ENCODE data around the gene HELZ. TPM values are rescaled to one million over a fixed set of nuclear protein-coding genes. Genes with fewer than 3 reads are reported as not detected.

The HELZ gene
- total and polyA plus RNA-seq, 2 of the 8 experiments (the other 6 are each of a cell fraction or from before 2014, with no cell fraction given): 10.0 to 48.7 TPM

- no peak overlapping the region for H2BK12ac ChIP-seq (ENCODE audit: low read depth, low read length)
- H2BK5ac ChIP-seq (ENCODE audit: low read depth, low read length): no peak overlapping the region
- H2BK15ac ChIP-seq (ENCODE audit: low read length): no peak overlapping the region
- H3K23me2 ChIP-seq (ENCODE audit: low read depth, low read length): peaks cover 2% of the 10 kb centered on the region; the same call in 1 of the 2 replicates
- no peak overlapping the region for H3K56ac ChIP-seq (replicated peaks; ENCODE audit: insufficient read length, low read depth, low read length)
- ChIA-PET POLR2A (ENCODE audit: partially characterized antibody) (no interaction called here), CTCF (ENCODE audit: partially characterized antibody) (interaction anchor here (0.6 to 1.3 kb wide), 3 partner anchors 36 to 533 kb away, joined by 3 to 4 read pairs (median 3); no protein-coding TSS in a partner anchor)
- no peak overlapping the region for H3K27ac ChIP-seq (ENCODE audit: low read depth, low read length)
- H2BK20ac ChIP-seq (ENCODE audit: low read length): no peak overlapping the region
- H3K18ac ChIP-seq (ENCODE audit: extremely low read depth, low read length): no peak overlapping the region
- no peak overlapping the region for H2AFZ ChIP-seq (ENCODE audit: low read length)
- H4K91ac ChIP-seq (replicated peaks; ENCODE audit: insufficient read length, low read length): no peak overlapping the region
- H3K79me1 ChIP-seq (ENCODE audit: low read depth, low read length): no peaks in the 10 kb centered on the region
- H3K4ac ChIP-seq (replicated peaks; ENCODE audit: insufficient read length, low read depth, low read length): no peak overlapping the region
- no peak for DNase-seq (ENCODE audit: low read depth in 1 of 2, low spot score in 2 of 2)
- no peak overlapping the region for H3K4me2 ChIP-seq (ENCODE audit: insufficient read depth in 1 of 2, low read depth in 2 of 2, low read length in 2 of 2)
- no peak for FAIRE-seq
- H3K79me2 ChIP-seq (ENCODE audit: control insufficient read depth in 1 of 2, insufficient read depth in 2 of 2, low read length in 2 of 2): no peaks in the 10 kb centered on the region
- no peak overlapping the region for H4K8ac ChIP-seq (ENCODE audit: extremely low read depth, insufficient read depth, low read length)
- no peak overlapping the region for H2BK120ac ChIP-seq (replicated peaks; ENCODE audit: low read depth, low read length)
- H2AK5ac ChIP-seq (ENCODE audit: low read depth, low read length): no peak overlapping the region
- H3K9me3 ChIP-seq (ENCODE audit: insufficient read depth in 2 of 2, low read depth in 1 of 2, low read length in 1 of 2): peaks cover 3 to 13% of the 10 kb centered on the region in 2 experiments; a peak in 2 of 4 replicates
- no peak overlapping the region for H3K4me3 ChIP-seq (ENCODE audit: extremely low read depth in 1 of 4, insufficient read depth in 2 of 4, low read depth in 3 of 4, low read length in 4 of 4)
- H3K27me3 ChIP-seq (replicated peaks in 1 of 4; ENCODE audit: control insufficient read depth in 3 of 4, extremely low read depth in 1 of 4, insufficient read depth in 3 of 4, low read length in 3 of 4): no peaks in the 10 kb centered on the region; a peak in 1 of 7 replicates
- H3K36me3 ChIP-seq (ENCODE audit: control insufficient read depth in 2 of 4, insufficient read depth in 4 of 4, low read length in 3 of 4): no peaks in the 10 kb centered on the region
- no peaks in the 10 kb centered on the region for H4K20me1 ChIP-seq (replicated peaks in 1 of 2; ENCODE audit: control insufficient read depth in 1 of 2, insufficient read depth in 2 of 2, low read length in 2 of 2)
- H3K9ac ChIP-seq (replicated peaks in 1 of 4; ENCODE audit: extremely low read depth in 1 of 4, low read depth in 3 of 4, low read length in 3 of 4): no peak overlapping the region
- no peak overlapping the region for H3K14ac ChIP-seq (ENCODE audit: insufficient read length)
- 87% methylated on average over 9 of the region's 9 CpGs; no CpG with 5 or more reads in 1 of the 2 experiments for WGBS, 2 experiments (ENCODE audit: extremely low coverage in 1 of 2, insufficient coverage in 1 of 2, insufficient read length in 1 of 2, insufficient replicate concordance in 2 of 2, low coverage in 1 of 2, low lambda C conversion rate in 2 of 2, missing lambda C conversion rate in 1 of 2)
- no peaks in the 10 kb centered on the region for H3K4me1 ChIP-seq (replicated peaks in 1 of 4; ENCODE audit: control insufficient read depth in 3 of 4, insufficient read depth in 4 of 4, low read length in 3 of 4)
- H4K5ac ChIP-seq (ENCODE audit: insufficient read length, low read depth, low read length): no peak overlapping the region
- TF ChIP-seq CBX8 (IDR thresholded peaks at IDR 0.05; ENCODE audit: borderline replicate concordance, low read depth, low read length) (no peak), FOSL1 (IDR thresholded peaks at IDR 0.05; ENCODE audit: insufficient read depth, low read depth, low read length) (no peak), POLR2A (IDR thresholded peaks at IDR 0.05; ENCODE audit: control extremely low read depth in 1 of 2, low read depth in 2 of 2, low read length in 2 of 2) (no peak), NRF1 (IDR thresholded peaks at IDR 0.05; ENCODE audit: low read depth, low read length) (no peak), SP2 (IDR thresholded peaks at IDR 0.05; ENCODE audit: low read length) (no peak), SRF (IDR thresholded peaks at IDR 0.05; ENCODE audit: low read depth, low read length) (no peak), JUN (IDR thresholded peaks at IDR 0.05; ENCODE audit: low read depth, low read length) (no peak), HDAC6 (IDR thresholded peaks at IDR 0.05; ENCODE audit: low read depth, low read length) (no peak), YY1 (IDR thresholded peaks at IDR 0.05; ENCODE audit: low read depth, low read length) (no peak), BRCA1 (IDR thresholded peaks at IDR 0.05; ENCODE audit: low read depth, low read length) (no peak)
- no peak overlapping the region for H3K23ac ChIP-seq (ENCODE audit: insufficient read length)
Measured at GRCh38 chr17:67052720-67053437, 192.1 kb downstream of the HELZ start.
